ENCODE data around the gene ABCC3.

The ABCC3 gene

DNA sequence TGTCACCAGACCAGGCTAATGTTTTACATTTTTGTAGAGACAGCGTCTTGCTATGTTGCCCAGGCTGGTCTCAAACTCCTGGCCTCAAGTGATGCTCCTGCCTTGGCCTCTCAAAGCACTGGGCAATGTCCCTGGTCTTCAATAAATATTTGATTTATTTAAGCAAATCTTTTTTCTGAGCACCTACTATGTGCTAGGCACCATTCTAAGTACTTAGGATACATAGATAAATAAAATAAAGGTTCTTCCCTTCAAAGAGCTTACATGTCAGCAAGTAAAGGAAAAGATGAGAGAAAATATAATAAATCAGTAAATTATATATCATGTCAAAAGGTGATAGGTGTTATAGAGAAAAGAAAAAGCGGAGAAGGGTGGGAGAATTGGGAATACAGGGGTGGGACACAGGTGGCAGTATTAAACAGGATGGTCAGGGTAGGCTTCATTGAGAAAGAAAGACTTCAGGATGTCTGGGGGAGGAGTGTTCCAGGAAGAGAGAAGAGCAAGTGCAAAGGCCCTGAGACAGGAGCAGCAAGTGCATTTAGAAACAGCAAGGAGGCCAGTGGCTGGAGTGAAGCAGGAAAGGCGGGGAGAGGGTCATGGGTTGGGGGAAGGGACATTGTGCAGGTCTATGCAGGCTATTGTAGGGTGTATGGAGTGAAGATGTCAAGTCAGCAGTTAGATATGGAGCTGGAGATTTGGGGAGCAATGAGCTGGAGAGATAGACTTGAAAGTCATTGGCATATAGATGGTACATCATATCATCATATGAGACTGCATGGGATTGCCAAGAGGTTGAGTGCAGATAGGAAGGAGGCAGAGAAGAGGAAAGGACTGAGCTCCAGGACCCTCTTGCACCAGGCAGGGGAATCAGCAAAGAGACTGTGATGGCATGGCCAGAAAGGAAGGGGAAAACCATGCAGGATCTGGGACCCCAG, 11.3 kb downstream of the ABCC3 start:
- H3K27ac ChIP-seq (ENCODE audit: low read length): no peak overlapping the region
- H3K4me1 ChIP-seq (ENCODE audit: control insufficient read depth, insufficient read depth, low read length): peaks cover 2% of the 10 kb centered on the region; the same call in 1 of the 2 replicates
- WGBS (ENCODE audit: insufficient coverage, insufficient read length): 100% methylated on average over 1 of the region's 3 CpGs
- H3K36me3 ChIP-seq (ENCODE audit: control insufficient read depth, insufficient read depth, low read length): no peaks in the 10 kb centered on the region
- H3K27me3 ChIP-seq (ENCODE audit: control insufficient read depth, insufficient read depth, low read length): no peaks in the 10 kb centered on the region
- DNase-seq (ENCODE audit: low read depth, low spot score): no peak
- no peak overlapping the region for H3K4me3 ChIP-seq (ENCODE audit: low read length)
- no peaks in the 10 kb centered on the region for H3K9me3 ChIP-seq (ENCODE audit: control insufficient read depth, insufficient read depth, low read length)

DNA sequence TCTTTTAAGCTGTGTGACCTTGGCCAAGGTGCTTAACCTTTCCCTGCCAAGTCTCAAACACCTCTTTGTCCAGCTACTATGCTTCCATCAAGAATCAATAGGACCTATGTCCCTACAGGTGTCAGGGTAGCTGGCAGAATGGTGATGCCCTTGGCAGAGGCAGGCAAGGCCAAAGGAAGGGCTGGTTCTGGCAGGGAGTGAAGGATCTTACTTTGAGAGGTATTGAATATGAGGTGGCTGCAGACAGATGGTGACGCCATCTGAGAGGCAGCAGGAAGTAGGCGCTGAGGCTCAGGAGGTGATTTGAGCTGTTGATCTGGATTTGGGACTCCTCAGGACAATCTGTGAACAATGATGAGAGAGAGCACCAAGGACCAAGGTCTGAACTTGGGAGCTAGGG, 12.5 kb downstream of the ABCC3 start:
- no peak overlapping the region for H3K27ac ChIP-seq (ENCODE audit: low read length)

DNA sequence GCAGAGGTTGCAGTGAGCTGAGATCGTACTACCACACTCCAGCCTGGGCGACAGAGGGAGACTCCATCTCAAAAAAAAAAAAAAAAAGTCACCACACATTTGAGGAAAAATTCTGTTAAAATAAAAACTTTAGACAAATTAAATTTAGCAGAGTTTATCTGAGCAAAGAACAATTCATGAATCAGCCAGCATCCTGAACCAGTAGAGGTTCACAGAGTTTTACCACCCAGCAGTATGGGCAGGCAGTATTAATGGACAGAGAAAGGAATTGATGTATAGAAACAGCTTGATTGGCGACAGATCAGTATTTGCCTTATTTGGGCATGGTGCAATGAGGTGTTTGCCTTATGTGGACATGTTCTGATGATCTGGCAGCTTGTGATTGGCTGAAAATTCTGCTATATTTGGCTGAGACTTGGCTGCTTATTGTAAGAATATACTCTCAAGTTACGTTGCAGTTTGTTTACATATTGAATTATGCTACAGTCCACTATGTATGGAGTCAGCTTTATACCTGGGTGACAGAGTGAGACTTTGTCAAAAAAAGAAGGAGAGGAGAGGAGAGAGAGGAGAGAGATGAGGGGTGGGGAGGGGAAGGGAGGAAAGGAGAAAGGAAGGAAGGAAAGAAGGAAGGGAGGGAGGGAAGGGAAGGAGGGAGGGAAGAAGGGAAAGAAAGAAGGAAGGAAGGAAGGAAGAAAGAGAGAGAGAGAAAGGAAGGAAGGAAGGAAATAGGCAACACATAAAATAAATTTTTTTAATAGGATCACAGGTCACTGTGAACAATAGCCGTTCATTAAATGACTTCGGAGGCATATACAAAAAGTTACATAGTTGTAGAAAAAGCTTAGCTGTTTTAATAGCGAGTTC, 14.6 kb downstream of the ABCC3 start:
- H3K9me3 ChIP-seq (ENCODE audit: control insufficient read depth, insufficient read depth, low read length): no peaks in the 10 kb centered on the region
- no peaks in the 10 kb centered on the region for H3K27me3 ChIP-seq (ENCODE audit: control insufficient read depth, insufficient read depth, low read length)
- no peak overlapping the region for H3K27ac ChIP-seq (ENCODE audit: low read length)
- H3K36me3 ChIP-seq (ENCODE audit: control insufficient read depth, insufficient read depth, low read length): no peaks in the 10 kb centered on the region
- no CpG with 5 or more reads among the region's 7 CpGs for WGBS (ENCODE audit: insufficient coverage, insufficient read length)
- no peak for DNase-seq (ENCODE audit: low read depth, low spot score)
- H3K4me1 ChIP-seq (ENCODE audit: control insufficient read depth, insufficient read depth, low read length): no peaks in the 10 kb centered on the region
- H3K4me3 ChIP-seq (ENCODE audit: low read length): no peak overlapping the region

More for the DNA sequence above, 12.5 kb downstream of the ABCC3 start:
- H3K4me1 ChIP-seq (ENCODE audit: control insufficient read depth, insufficient read depth, low read length): no peaks in the 10 kb centered on the region
- no peak overlapping the region for H3K4me3 ChIP-seq (ENCODE audit: low read length)
- no peak for DNase-seq (ENCODE audit: low read depth, low spot score)
- no CpG with 5 or more reads among the region's 2 CpGs for WGBS (ENCODE audit: insufficient coverage, insufficient read length)
- no peaks in the 10 kb centered on the region for H3K36me3 ChIP-seq (ENCODE audit: control insufficient read depth, insufficient read depth, low read length)
- H3K27me3 ChIP-seq (ENCODE audit: control insufficient read depth, insufficient read depth, low read length): no peaks in the 10 kb centered on the region
- no peaks in the 10 kb centered on the region for H3K9me3 ChIP-seq (ENCODE audit: control insufficient read depth, insufficient read depth, low read length)

DNA sequence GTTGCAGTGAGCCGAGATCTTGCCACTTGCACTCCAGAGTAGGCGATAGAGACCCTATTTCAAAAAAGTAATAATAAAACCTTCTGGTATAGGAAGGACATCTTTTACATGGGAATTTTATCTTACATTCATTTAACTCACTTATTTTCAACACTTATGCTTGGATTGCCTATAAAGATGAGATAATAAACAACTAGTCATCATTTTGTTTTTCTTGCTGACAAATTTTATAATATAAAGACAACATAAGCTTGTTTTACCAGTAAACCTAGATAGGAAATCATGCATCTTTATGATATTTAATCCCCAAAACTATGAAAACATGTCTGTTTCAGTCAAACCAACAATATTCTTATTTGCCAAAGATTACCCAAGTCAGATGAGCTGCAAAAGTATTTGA, 17.0 kb downstream of the ABCC3 start:
- H3K36me3 ChIP-seq (ENCODE audit: control insufficient read depth, insufficient read depth, low read length): no peaks in the 10 kb centered on the region
- H3K27me3 ChIP-seq (ENCODE audit: control insufficient read depth, insufficient read depth, low read length): no peaks in the 10 kb centered on the region
- H3K9me3 ChIP-seq (ENCODE audit: control insufficient read depth, insufficient read depth, low read length): no peaks in the 10 kb centered on the region
- H3K4me1 ChIP-seq (ENCODE audit: control insufficient read depth, insufficient read depth, low read length): no peaks in the 10 kb centered on the region
- no peak overlapping the region for H3K27ac ChIP-seq (ENCODE audit: low read length)
- WGBS (ENCODE audit: insufficient coverage, insufficient read length): no CpG with 5 or more reads among the region's 2 CpGs
- no peak for DNase-seq (ENCODE audit: low read depth, low spot score)
- H3K4me3 ChIP-seq (ENCODE audit: low read length): no peak overlapping the region

DNA sequence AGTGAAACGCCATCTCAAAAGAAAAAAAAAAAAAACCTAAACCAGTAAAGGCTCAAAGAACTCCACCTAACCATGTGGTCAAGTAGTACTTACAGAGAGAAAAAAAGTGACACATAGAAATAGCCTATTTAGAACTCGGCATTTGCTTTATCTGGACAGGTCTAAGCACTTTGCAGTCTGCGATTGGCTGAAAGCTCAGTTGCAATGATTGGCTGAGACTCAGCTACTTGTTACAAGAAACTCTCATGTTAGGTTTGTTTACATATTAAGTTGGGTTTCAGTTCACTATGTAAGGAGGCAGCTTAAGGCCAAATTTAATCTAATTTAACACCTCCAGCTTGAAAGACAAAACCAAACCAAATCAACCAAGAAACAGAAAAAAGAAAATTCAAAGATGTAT, 19.1 kb downstream of the ABCC3 start:
- Histone ChIP-seq H3K27me3 (ENCODE audit: control insufficient read depth, insufficient read depth, low read length) (no peaks in the 10 kb centered on the region), H3K36me3 (ENCODE audit: control insufficient read depth, insufficient read depth, low read length) (no peaks in the 10 kb centered on the region), H3K4me1 (ENCODE audit: control insufficient read depth, insufficient read depth, low read length) (no peaks in the 10 kb centered on the region), H3K27ac (ENCODE audit: low read length) (no peak overlapping the region), H3K9me3 (ENCODE audit: control insufficient read depth, insufficient read depth, low read length) (no peaks in the 10 kb centered on the region), H3K4me3 (ENCODE audit: low read length) (no peak overlapping the region)
- WGBS (ENCODE audit: insufficient coverage, insufficient read length): no CpG with 5 or more reads among the region's 3 CpGs
- DNase-seq (ENCODE audit: low read depth, low spot score): no peak

DNA sequence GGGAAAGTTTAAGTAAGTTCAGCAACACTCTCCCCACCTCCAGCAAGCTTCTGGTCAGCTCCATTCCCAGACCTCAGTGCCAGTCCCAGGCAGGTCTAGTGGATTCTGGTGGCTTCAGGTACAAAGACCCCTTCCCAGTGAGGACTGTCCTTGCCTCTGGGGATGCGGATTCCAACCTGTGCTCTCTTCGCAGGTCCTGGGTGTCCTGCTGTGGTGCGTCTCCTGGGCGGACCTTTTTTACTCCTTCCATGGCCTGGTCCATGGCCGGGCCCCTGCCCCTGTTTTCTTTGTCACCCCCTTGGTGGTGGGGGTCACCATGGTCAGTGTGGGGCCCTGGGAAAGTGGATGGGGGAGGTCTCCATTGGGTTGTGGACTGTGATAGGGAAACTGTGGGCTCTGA, 21.8 kb downstream of the ABCC3 start:
- no CpG with 5 or more reads among the region's 5 CpGs for WGBS (ENCODE audit: insufficient coverage, insufficient read length)
- H3K27me3 ChIP-seq (ENCODE audit: control insufficient read depth, insufficient read depth, low read length): no peaks in the 10 kb centered on the region
- H3K4me1 ChIP-seq (ENCODE audit: control insufficient read depth, insufficient read depth, low read length): no peaks in the 10 kb centered on the region
- H3K27ac ChIP-seq (ENCODE audit: low read length): no peak overlapping the region
- no peaks in the 10 kb centered on the region for H3K36me3 ChIP-seq (ENCODE audit: control insufficient read depth, insufficient read depth, low read length)
- no peak for DNase-seq (ENCODE audit: low read depth, low spot score)
- no peaks in the 10 kb centered on the region for H3K9me3 ChIP-seq (ENCODE audit: control insufficient read depth, insufficient read depth, low read length)
- H3K4me3 ChIP-seq (ENCODE audit: low read length): no peak overlapping the region

DNA sequence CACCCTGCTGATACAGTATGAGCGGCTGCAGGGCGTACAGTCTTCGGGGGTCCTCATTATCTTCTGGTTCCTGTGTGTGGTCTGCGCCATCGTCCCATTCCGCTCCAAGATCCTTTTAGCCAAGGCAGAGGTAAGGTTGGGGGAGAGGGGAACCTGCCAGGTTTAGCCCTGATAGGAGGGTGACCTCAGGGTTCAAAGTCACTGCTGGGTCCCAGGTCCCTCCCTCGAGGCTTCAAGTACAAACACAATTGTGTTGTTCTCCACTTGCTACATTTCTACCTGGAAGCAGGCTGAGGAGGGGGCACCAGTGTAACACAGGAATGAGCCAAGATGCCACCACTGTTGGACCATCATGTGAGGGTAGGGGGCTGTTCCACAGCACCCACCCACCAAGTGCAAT, 22.4 kb downstream of the ABCC3 start:
- no peak overlapping the region for H3K27ac ChIP-seq (ENCODE audit: low read length)
- no peaks in the 10 kb centered on the region for H3K27me3 ChIP-seq (ENCODE audit: control insufficient read depth, insufficient read depth, low read length)
- DNase-seq (ENCODE audit: low read depth, low spot score): no peak
- H3K9me3 ChIP-seq (ENCODE audit: control insufficient read depth, insufficient read depth, low read length): no peaks in the 10 kb centered on the region
- WGBS (ENCODE audit: insufficient coverage, insufficient read length): no CpG with 5 or more reads among the region's 7 CpGs
- H3K4me1 ChIP-seq (ENCODE audit: control insufficient read depth, insufficient read depth, low read length): peaks cover 4% of the 10 kb centered on the region; the same call in 1 of the 2 replicates
- H3K36me3 ChIP-seq (ENCODE audit: control insufficient read depth, insufficient read depth, low read length): no peaks in the 10 kb centered on the region
- H3K4me3 ChIP-seq (ENCODE audit: low read length): no peak overlapping the region

DNA sequence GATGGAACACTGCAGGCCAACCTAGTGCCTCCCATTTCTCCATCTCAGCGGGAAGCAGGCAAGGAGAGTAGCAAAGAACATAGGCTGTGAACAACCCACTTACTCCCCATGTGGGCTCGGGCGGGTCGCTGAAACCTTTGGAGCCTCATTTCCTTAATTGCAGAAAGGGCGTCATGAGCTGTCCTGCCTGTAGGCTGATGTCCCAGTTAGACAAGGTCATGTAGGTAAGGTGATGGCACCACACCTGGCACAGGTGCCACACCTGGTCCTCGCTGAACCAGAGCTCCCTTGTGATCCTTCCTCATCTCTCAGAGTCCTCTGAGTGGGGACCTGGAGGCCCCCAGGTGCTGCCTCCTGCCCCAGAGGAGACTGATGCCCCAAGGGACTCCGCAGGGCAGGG, 22.9 kb downstream of the ABCC3 start:
- Histone ChIP-seq H3K4me3 (ENCODE audit: low read length) (no peak overlapping the region), H3K4me1 (ENCODE audit: control insufficient read depth, insufficient read depth, low read length) (peaks cover 4% of the 10 kb centered on the region; the same call in 1 of the 2 replicates), H3K36me3 (ENCODE audit: control insufficient read depth, insufficient read depth, low read length) (no peaks in the 10 kb centered on the region), H3K27me3 (ENCODE audit: control insufficient read depth, insufficient read depth, low read length) (no peaks in the 10 kb centered on the region), H3K9me3 (ENCODE audit: control insufficient read depth, insufficient read depth, low read length) (no peaks in the 10 kb centered on the region), H3K27ac (ENCODE audit: low read length) (no peak overlapping the region)
- no CpG with 5 or more reads among the region's 7 CpGs for WGBS (ENCODE audit: insufficient coverage, insufficient read length)
- DNase-seq (ENCODE audit: low read depth, low spot score): no peak

DNA sequence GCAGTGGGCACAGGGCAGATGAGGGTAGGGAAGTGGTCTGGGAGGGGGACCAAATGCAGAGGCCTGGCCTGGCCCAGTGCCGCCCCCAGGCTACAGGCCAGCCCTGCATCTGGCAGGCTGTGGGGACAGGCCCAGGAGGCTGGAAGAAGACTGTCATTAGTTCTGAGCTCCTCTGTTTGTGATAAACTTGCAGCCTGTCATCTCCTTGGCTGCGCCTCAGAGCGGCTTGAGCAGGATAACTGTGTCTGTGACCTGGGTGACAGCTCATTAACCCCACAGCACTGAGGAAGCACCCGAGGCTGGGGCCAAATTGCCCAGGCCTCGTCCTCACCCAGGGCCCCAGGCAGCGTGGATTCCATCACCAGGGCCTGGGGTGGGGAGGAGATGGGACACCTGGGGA, 23.9 kb downstream of the ABCC3 start:
- Histone ChIP-seq H3K9me3 (ENCODE audit: control insufficient read depth, insufficient read depth, low read length) (no peaks in the 10 kb centered on the region), H3K4me1 (ENCODE audit: control insufficient read depth, insufficient read depth, low read length) (peaks cover 4% of the 10 kb centered on the region; the same call in 1 of the 2 replicates), H3K36me3 (ENCODE audit: control insufficient read depth, insufficient read depth, low read length) (no peaks in the 10 kb centered on the region), H3K27ac (ENCODE audit: low read length) (no peak overlapping the region), H3K27me3 (ENCODE audit: control insufficient read depth, insufficient read depth, low read length) (no peaks in the 10 kb centered on the region), H3K4me3 (ENCODE audit: low read length) (no peak overlapping the region)
- DNase-seq (ENCODE audit: low read depth, low spot score): no peak
- no CpG with 5 or more reads among the region's 6 CpGs for WGBS (ENCODE audit: insufficient coverage, insufficient read length)

DNA sequence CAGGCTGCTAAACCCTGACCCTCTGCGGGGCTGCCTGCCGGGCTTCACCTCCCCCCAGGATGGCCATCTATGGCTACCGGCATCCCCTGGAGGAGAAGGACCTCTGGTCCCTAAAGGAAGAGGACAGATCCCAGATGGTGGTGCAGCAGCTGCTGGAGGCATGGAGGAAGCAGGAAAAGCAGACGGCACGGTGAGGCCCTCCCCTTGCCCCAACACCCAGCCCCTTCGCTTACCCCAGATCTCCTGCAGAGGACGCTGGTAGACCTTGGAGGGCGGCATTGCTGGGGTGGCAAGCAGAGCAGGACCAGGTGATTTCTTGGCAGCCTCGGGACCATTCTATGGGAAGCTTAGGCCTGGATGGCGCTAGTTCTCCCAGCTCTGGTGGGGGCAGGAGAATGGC, 24.5 kb downstream of the ABCC3 start:
- Histone ChIP-seq H3K9me3 (ENCODE audit: control insufficient read depth, insufficient read depth, low read length) (no peaks in the 10 kb centered on the region), H3K4me1 (ENCODE audit: control insufficient read depth, insufficient read depth, low read length) (peaks cover 4% of the 10 kb centered on the region; the same call in 1 of the 2 replicates), H3K27me3 (ENCODE audit: control insufficient read depth, insufficient read depth, low read length) (no peaks in the 10 kb centered on the region), H3K36me3 (ENCODE audit: control insufficient read depth, insufficient read depth, low read length) (no peaks in the 10 kb centered on the region), H3K4me3 (ENCODE audit: low read length) (no peak overlapping the region), H3K27ac (ENCODE audit: low read length) (no peak overlapping the region)
- no CpG with 5 or more reads among the region's 10 CpGs for WGBS (ENCODE audit: insufficient coverage, insufficient read length)
- DNase-seq (ENCODE audit: low read depth, low spot score): no peak

All from iPS DF 6.9 (cell line).